ENCODE results near the gene MAGED2. TPM values are rescaled to one million over a fixed set of nuclear protein-coding genes. Genes with fewer than 3 reads are reported as not detected.

MAGED2 gene
- 202 and 227 TPM in 2 replicates for polyA plus RNA-seq (2012; rRNA removed)
- polyA plus RNA-seq (2012; cell fraction: cytosol; rRNA removed): 153 and 204 TPM in 2 replicates
- polyA plus RNA-seq (2012; cell fraction: nucleus; rRNA removed): 299 and 391 TPM in 2 replicates

DNA sequence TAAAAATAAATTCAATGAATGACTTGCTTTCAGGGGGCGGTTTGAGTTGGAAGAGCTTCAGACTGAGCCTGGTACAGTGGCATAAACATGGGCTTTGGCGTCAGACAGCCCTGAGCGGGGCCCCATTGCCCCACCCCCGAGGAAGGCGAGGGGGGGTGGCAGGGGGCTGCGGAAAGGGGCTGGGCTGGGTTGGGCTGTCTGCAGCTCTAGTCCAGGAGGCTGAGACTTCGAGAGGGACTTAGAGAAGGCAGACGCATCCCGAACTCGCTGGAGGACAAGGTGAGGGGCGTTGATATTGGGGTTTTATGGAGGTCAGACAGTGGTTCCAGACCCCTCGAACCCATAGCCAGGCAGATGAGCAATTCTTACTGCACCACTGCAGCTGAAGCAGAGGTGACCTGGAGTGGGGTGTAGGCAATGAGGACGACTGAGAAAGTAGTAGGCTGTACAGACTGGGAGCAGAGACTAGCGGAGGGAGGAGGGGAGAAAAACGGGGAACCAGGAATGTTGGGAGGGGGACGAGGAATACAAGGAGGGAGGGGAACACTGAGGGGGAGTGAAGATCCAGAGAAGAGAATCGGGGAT lies at the start of gene MAGED2:
MAGED2 (plus strand) TSS at position 222 of the 585 bp plus-strand sequence. CDS start 1,587 bp downstream, outside the sequence.
- Histone ChIP-seq H3K9me3 (no peaks in the 10 kb centered on the region), H3K4me2 (peak within 1 kb of the TSS; percentile 76), H3K9me2 (no peaks in the 10 kb centered on the region), H3K79me2 (ENCODE audit: insufficient read depth) (peaks cover 24% of the 10 kb centered on the region), H4K20me1 (ENCODE audit: insufficient read depth) (peaks cover under 1% of the 10 kb centered on the region), H3K4me3 (ENCODE audit: low read depth in 2 of 2, low read length in 1 of 2) (peak within 1 kb of the TSS; percentile 63 to 81), H3F3A (replicated peaks; ENCODE audit: insufficient read depth) (no peaks in the 10 kb centered on the region), H3K36me3 (replicated peaks in 1 of 2; ENCODE audit: control insufficient read depth in 1 of 2, insufficient read depth in 2 of 2, low read length in 1 of 2) (peaks cover 23 to 28% of the 10 kb centered on the region in 2 experiments), H3K9ac (peak within 1 kb of the TSS; percentile 90), H3K27ac (ENCODE audit: low read depth in 2 of 2, low read length in 1 of 2) (peak within 1 kb of the TSS; percentile 89 to 95), H3K4me1 (ENCODE audit: control insufficient read depth in 1 of 2, insufficient read depth in 2 of 2, low read depth in 1 of 2, low read length in 1 of 2) (peaks cover 0 to 11% of the 10 kb centered on the region in 2 experiments; a peak in 1 of 4 replicates), H2AFZ (ENCODE audit: low read depth) (peak within 1 kb of the TSS; percentile 79; the same call in 1 of the 2 replicates), H3K27me3 (ENCODE audit: insufficient read depth) (peaks cover 8% of the 10 kb centered on the region)
- TF ChIP-seq MXI1 (IDR thresholded peaks at IDR 0.05; ENCODE audit: low read depth, low read length) (0 out of 2 replicates have a peak, but pooled peaks have one; percentile 6), POLR2AphosphoS5 (IDR thresholded peaks at IDR 0.05; ENCODE audit: low read depth, low read length) (peak; percentile 44; the same call in 1 of the 2 replicates), SIN3A (IDR thresholded peaks at IDR 0.05; ENCODE audit: borderline replicate concordance, low read depth, low read length) (no peak)
- ChIA-PET POLR2A (interaction anchor here (0.8 to 3.8 kb wide), 8 partner anchors 10 to 192 kb away, joined by 3 to 33 read pairs (median 4); partner anchors contain the start of gene APEX2), CTCF (interaction anchor here (3.3 kb wide), 1 partner anchor 167 kb away, joined by 14 read pairs; no protein-coding TSS in a partner anchor)
- DNase-seq: peak; percentile 62
- 4% methylated on average over 17 of the region's 17 CpGs for WGBS (ENCODE audit: low lambda C conversion rate)

- no peak for DNase-seq
- POLR2A ChIA-PET: no interaction called here
- 37% methylated on average over 5 of the region's 21 CpGs for WGBS (ENCODE audit: low lambda C conversion rate)
These were observed 49.2 kb upstream of the MAGED2 start for GRCh38 chrX:54758114-54759055.

More at GRCh38 chrX:54758114-54759055, 49.2 kb upstream of the MAGED2 start:
- no peaks in the 10 kb centered on the region for H3K4me1 ChIP-seq (ENCODE audit: control insufficient read depth in 1 of 2, insufficient read depth in 2 of 2, low read depth in 1 of 2, low read length in 1 of 2)
- no peaks in the 10 kb centered on the region for H3K9me2 ChIP-seq
- 0 out of 2 replicates have a peak, but pooled peaks cover 4% of the 10 kb centered on the region for H3K27me3 ChIP-seq (ENCODE audit: insufficient read depth)
- no peaks in the 10 kb centered on the region for H3F3A ChIP-seq (replicated peaks; ENCODE audit: insufficient read depth)
- CTCF ChIA-PET: no interaction called here
- no peaks in the 10 kb centered on the region for H4K20me1 ChIP-seq (ENCODE audit: insufficient read depth)
- no peaks in the 10 kb centered on the region for H3K79me2 ChIP-seq (ENCODE audit: insufficient read depth)
- no peaks in the 10 kb centered on the region for H3K9me3 ChIP-seq
- no peak overlapping the region for H3K4me2 ChIP-seq
- H2AFZ ChIP-seq (ENCODE audit: low read depth): no peak overlapping the region
- no peak overlapping the region for H3K4me3 ChIP-seq (ENCODE audit: low read depth in 2 of 2, low read length in 1 of 2)
- H3K27ac ChIP-seq (ENCODE audit: low read depth in 2 of 2, low read length in 1 of 2): no peak overlapping the region
- H3K36me3 ChIP-seq (replicated peaks in 1 of 2; ENCODE audit: control insufficient read depth in 1 of 2, insufficient read depth in 2 of 2, low read length in 1 of 2): no peaks in the 10 kb centered on the region
- TF ChIP-seq IRF3 (IDR thresholded peaks at IDR 0.05; ENCODE audit: low read depth, low read length) (no peak), TAF1 (IDR thresholded peaks at IDR 0.05; ENCODE audit: borderline replicate concordance, low read depth, low read length) (no peak), EZH2phosphoT487 (IDR thresholded peaks at IDR 0.05; ENCODE audit: borderline replicate concordance, low read depth) (no peak), RAD21 (IDR thresholded peaks at IDR 0.05; ENCODE audit: low read length) (no peak), ELF1 (IDR thresholded peaks at IDR 0.05) (no peak), JUND (IDR thresholded peaks at IDR 0.05) (no peak), YY1 (IDR thresholded peaks at IDR 0.05; ENCODE audit: low read depth) (no peak)
- TF ChIP-seq, protein P1, sequence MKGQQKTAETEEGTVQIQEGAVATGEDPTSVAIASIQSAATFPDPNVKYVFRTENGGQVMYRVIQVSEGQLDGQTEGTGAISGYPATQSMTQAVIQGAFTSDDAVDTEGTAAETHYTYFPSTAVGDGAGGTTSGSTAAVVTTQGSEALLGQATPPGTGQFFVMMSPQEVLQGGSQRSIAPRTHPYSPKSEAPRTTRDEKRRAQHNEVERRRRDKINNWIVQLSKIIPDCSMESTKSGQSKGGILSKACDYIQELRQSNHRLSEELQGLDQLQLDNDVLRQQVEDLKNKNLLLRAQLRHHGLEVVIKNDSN (IDR thresholded peaks at IDR 0.05; ENCODE audit: borderline replicate concordance, low read depth): no peak
- TF ChIP-seq, protein P2, sequence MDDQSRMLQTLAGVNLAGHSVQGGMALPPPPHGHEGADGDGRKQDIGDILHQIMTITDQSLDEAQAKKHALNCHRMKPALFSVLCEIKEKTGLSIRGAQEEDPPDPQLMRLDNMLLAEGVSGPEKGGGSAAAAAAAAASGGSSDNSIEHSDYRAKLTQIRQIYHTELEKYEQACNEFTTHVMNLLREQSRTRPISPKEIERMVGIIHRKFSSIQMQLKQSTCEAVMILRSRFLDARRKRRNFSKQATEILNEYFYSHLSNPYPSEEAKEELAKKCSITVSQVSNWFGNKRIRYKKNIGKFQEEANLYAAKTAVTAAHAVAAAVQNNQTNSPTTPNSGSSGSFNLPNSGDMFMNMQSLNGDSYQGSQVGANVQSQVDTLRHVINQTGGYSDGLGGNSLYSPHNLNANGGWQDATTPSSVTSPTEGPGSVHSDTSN (IDR thresholded peaks at IDR 0.05): no peak
- H3K9ac ChIP-seq: no peak overlapping the region

Data from SK-N-SH (cell line).